ENCODE data around the gene ADAM12.

GRCh38 chr10:126235091-126235978, 152.9 kb downstream of the ADAM12 start:
- TF ChIP-seq SUZ12 (IDR thresholded peaks at IDR 0.05; ENCODE audit: extremely low read depth, insufficient read depth, insufficient read length): no peak
- no peak for TF ChIP-seq ZNF274 (IDR thresholded peaks at IDR 0.05; ENCODE audit: low read depth, low read length)

Measured in NT2/D1 (cell line).